ENCODE measurements around the gene PLEKHH3.

DNA sequence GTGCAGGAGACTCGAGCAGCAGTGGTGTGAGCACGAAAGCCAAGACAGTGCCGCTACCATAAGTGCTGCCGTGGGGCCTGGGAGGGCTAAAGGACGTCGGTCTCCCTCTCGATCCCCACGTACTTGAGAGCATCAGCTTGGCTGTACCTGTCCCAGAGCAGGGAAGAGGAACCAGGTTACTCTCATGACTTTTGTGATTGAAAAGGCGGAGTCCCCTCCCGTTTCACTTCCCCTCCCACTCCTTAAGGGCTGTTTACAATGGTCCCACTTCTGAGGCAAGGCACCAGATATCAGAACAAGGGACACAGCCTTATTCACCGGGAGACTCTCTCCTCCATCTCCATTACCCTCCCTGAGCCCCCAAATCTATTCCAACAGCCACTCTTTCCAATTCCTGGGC lies 25.7 kb upstream of the PLEKHH3 start:
- TF ChIP-seq, protein P1, sequence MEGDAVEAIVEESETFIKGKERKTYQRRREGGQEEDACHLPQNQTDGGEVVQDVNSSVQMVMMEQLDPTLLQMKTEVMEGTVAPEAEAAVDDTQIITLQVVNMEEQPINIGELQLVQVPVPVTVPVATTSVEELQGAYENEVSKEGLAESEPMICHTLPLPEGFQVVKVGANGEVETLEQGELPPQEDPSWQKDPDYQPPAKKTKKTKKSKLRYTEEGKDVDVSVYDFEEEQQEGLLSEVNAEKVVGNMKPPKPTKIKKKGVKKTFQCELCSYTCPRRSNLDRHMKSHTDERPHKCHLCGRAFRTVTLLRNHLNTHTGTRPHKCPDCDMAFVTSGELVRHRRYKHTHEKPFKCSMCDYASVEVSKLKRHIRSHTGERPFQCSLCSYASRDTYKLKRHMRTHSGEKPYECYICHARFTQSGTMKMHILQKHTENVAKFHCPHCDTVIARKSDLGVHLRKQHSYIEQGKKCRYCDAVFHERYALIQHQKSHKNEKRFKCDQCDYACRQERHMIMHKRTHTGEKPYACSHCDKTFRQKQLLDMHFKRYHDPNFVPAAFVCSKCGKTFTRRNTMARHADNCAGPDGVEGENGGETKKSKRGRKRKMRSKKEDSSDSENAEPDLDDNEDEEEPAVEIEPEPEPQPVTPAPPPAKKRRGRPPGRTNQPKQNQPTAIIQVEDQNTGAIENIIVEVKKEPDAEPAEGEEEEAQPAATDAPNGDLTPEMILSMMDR (IDR thresholded peaks at IDR 0.05) = no peak
- TF ChIP-seq POLR2A (IDR thresholded peaks at IDR 0.05) = no peak

Data from esophagus squamous epithelium (tissue), 4 donors.